ENCODE data around the gene DCD.

DNA sequence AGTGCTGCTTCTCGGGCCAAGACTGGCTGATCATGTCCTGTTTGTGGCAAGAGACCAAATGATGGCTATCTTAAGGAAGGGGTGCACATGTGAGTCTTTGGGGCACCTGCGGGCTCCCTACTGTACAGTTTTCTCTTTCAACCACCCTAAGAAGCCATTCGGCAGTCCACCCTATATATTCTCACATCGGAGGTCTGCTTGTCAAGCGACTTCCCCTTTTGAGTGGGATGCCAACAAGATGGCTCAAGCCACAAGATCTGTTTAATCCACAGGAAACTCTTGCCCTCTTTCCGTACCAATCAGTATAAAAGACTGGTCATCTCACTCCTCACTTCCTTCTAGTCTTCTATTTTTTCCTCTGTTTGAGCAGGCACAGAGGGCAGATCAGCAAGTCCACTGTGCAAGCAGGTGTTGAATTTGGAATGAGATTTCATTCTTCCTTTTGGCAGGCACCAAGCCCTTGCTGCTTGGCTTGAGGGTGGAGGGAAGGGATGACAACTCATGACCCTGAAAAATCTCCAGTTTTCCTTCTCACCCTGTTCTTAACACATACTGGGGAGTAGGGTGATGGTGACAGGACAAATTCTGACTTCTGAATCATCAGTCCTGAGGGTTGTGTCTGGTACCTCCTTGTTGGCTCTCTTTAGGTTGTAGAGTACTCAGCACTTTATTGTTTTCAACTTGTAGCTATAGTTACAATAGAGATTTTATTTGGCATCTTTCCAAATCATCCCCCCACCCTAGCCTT is 31.1 kb downstream of the DCD start:
- TF ChIP-seq SUZ12 (IDR thresholded peaks at IDR 0.05; ENCODE audit: extremely low read depth, insufficient read depth, insufficient read length) (no peak), ZNF274 (IDR thresholded peaks at IDR 0.05; ENCODE audit: low read depth, low read length) (no peak), YY1 (IDR thresholded peaks at IDR 0.05; ENCODE audit: insufficient read depth, insufficient read length) (no peak)
